Retinal pigment epithelial cell (primary cell): ENCODE measurements around the gene CRK.

ENCODE experiments used
- DNase-seq: peaks from one replicate; pipeline ENCODE4 v3.0.0-alpha.2; 2010; ENCODE audit warnings: low read depth
- H3K4me3 ChIP-seq: 2 replicates; pipeline ENCODE4 v1.5.1; 2011; ENCODE audit warnings: mild to moderate bottlenecking, low read length, control low read depth, moderate library complexity
- CTCF ChIP-seq: conservative IDR thresholded peaks from 2 replicates; pipeline ENCODE4 v1.5.1; 2011; ENCODE audit warnings: low read depth, low read length, control low read depth, inconsistent platforms

Gene CRK

GRCh38 chr17:1438593-1439083, 17.4 kb downstream of the CRK start:
- DNase-seq: peak; percentile 67
- no peak overlapping the region for H3K4me3 ChIP-seq
- no peak for TF ChIP-seq CTCF

- no peak for DNase-seq
- H3K4me3 ChIP-seq: no peak overlapping the region
- no peak for TF ChIP-seq CTCF
These were observed 20.7 kb downstream of the CRK start for GRCh38 chr17:1435326-1435725.

GRCh38 chr17:1434150-1434549, 21.9 kb downstream of the CRK start:
- TF ChIP-seq CTCF: no peak
- H3K4me3 ChIP-seq: no peak overlapping the region
- DNase-seq: peak; percentile 48

GRCh38 chr17:1431631-1432104, 24.4 kb downstream of the CRK start:
- no peak for DNase-seq
- TF ChIP-seq CTCF: no peak
- H3K4me3 ChIP-seq: no peak overlapping the region

- no peak overlapping the region for H3K4me3 ChIP-seq
- DNase-seq: no peak
- TF ChIP-seq CTCF: no peak
These were observed 32.4 kb downstream of the CRK start for GRCh38 chr17:1423456-1424135.

- peak; percentile 87 for DNase-seq
- TF ChIP-seq CTCF: no peak
- no peak overlapping the region for H3K4me3 ChIP-seq
These were observed 33.1 kb downstream of the CRK start for GRCh38 chr17:1422885-1423284.

- H3K4me3 ChIP-seq: no peak overlapping the region
- DNase-seq: no peak
- no peak for TF ChIP-seq CTCF
These were observed 34.6 kb downstream of the CRK start for GRCh38 chr17:1421470-1421869.
